Ascending aorta (tissue), 2 donors: Measurements from ENCODE around the gene ARHGEF28. TPM values are rescaled to one million over a fixed set of nuclear protein-coding genes. Genes with fewer than 3 reads are reported as not detected.
A peak's percentile ranks its signal among the peaks of the same experiment; 100 is the strongest.

Source experiments
- DNase-seq, 2 donors: peaks; one replicate each; pipeline ENCODE4 v3.0.0-alpha.2; 2019; ENCODE audit warnings: low spot score in 2 of 2
- H3K27ac ChIP-seq, 2 donors: fragments of 200-600 bp; sonication (generic); one replicate each; pipeline ENCODE4 v1.5.1; 2016 to 2017; ENCODE audit warnings: mild to moderate bottlenecking in 1 of 2
- H3K27me3 ChIP-seq: fragments of 200-600 bp; sonication (generic); one replicate; pipeline ENCODE4 v1.5.1; 2017
- H3K36me3 ChIP-seq, 2 donors: fragments of 200-600 bp; sonication (generic); one replicate each; pipeline ENCODE4 v1.5.1; 2016
- H3K4me1 ChIP-seq, 2 donors: fragments of 200-600 bp; sonication (generic); one replicate each; pipeline ENCODE4 v1.5.1; 2016 to 2017; ENCODE audit warnings: mild to moderate bottlenecking in 1 of 2
- H3K4me3 ChIP-seq, 2 donors: fragments of 200-600 bp; sonication (generic); one replicate each; pipeline ENCODE4 v1.5.1; 2016 to 2017; ENCODE audit warnings: mild to moderate bottlenecking in 1 of 2
- H3K9me3 ChIP-seq, 2 donors: fragments of 200-600 bp; sonication (generic); one replicate each; pipeline ENCODE4 v1.5.1; 2016
- CTCF ChIP-seq, 3 experiments: fragments of 200-600 bp in 2 of 3; fragments of 450-650 bp in 1 of 3; sonication (generic) in 2 of 3; IDR thresholded peaks; one replicate each; pipeline ENCODE4 v1.5.1; 2016 to 2019; ENCODE audit warnings: antibody characterized with exemption in 3 of 3, mild to moderate bottlenecking in 1 of 3, moderate library complexity in 1 of 3
- intact Hi-C: fragments of 100-400 bp; cut with DNase I; formaldehyde crosslinking; loops from one replicate; pipeline ENCODE4 v1.15.1; 2023
- total RNA-seq: library from RNA; depleted of rRNA; stranded (reverse); fragments of >200 nt; gene quantifications from one replicate; pipeline ENCODE4 v1.1.0, GENCODE V29; 2016

Gene ARHGEF28
- total RNA-seq, 1 donor from 2014 or later: 15.1 TPM

GRCh38 chr5:73638344-73639095, 12.5 kb downstream of the ARHGEF28 start:
- Histone ChIP-seq H3K4me1 (peaks cover 0 to 7% of the 10 kb centered on the region in 2 donors), H3K4me3 (no peak overlapping the region), H3K36me3 (no peaks in the 10 kb centered on the region), H3K9me3 (no peaks in the 10 kb centered on the region), H3K27me3 (no peaks in the 10 kb centered on the region), H3K27ac (peak overlapping the region; percentile 42 to 46)
- TF ChIP-seq CTCF (IDR thresholded peaks at IDR 0.05): no peak
- DNase-seq: no peak
- intact Hi-C loops: no loop called here

GRCh38 chr5:73640861-73641320, 14.9 kb downstream of the ARHGEF28 start:
- peaks cover 0 to 7% of the 10 kb centered on the region in 2 donors for H3K4me1 ChIP-seq
- no peak for DNase-seq
- H3K36me3 ChIP-seq: no peaks in the 10 kb centered on the region
- H3K4me3 ChIP-seq: no peak overlapping the region
- H3K9me3 ChIP-seq: no peaks in the 10 kb centered on the region
- TF ChIP-seq CTCF (IDR thresholded peaks at IDR 0.05): no peak
- H3K27ac ChIP-seq: no peak overlapping the region
- intact Hi-C loops: no loop called here
- no peaks in the 10 kb centered on the region for H3K27me3 ChIP-seq

- intact Hi-C loops: no loop called here
- no peak overlapping the region for H3K27ac ChIP-seq
Observed at GRCh38 chr5:73641811-73642210, 15.8 kb downstream of the ARHGEF28 start.

GRCh38 chr5:73642344-73642743, 16.3 kb downstream of the ARHGEF28 start:
- no peak for DNase-seq
- Histone ChIP-seq H3K9me3 (no peaks in the 10 kb centered on the region), H3K27ac (no peak overlapping the region), H3K27me3 (no peaks in the 10 kb centered on the region), H3K4me3 (no peak overlapping the region), H3K36me3 (no peaks in the 10 kb centered on the region), H3K4me1 (peaks cover 0 to 7% of the 10 kb centered on the region in 2 donors)
- intact Hi-C loops: no loop called here
- TF ChIP-seq CTCF (IDR thresholded peaks at IDR 0.05): no peak

More at GRCh38 chr5:73641811-73642210, 15.8 kb downstream of the ARHGEF28 start:
- no peak overlapping the region for H3K4me3 ChIP-seq
- H3K27me3 ChIP-seq: no peaks in the 10 kb centered on the region
- no peaks in the 10 kb centered on the region for H3K9me3 ChIP-seq
- no peak for TF ChIP-seq CTCF (IDR thresholded peaks at IDR 0.05)
- DNase-seq: no peak
- H3K4me1 ChIP-seq: peaks cover 0 to 7% of the 10 kb centered on the region in 2 donors
- H3K36me3 ChIP-seq: no peaks in the 10 kb centered on the region

GRCh38 chr5:73644385-73644963, 18.5 kb downstream of the ARHGEF28 start:
- no peaks in the 10 kb centered on the region for H3K27me3 ChIP-seq
- no peaks in the 10 kb centered on the region for H3K9me3 ChIP-seq
- intact Hi-C loops: no loop called here
- TF ChIP-seq CTCF (IDR thresholded peaks at IDR 0.05): no peak
- peaks cover 0 to 4% of the 10 kb centered on the region in 2 donors for H3K4me1 ChIP-seq
- H3K4me3 ChIP-seq: no peak overlapping the region
- no peak for DNase-seq
- no peak overlapping the region for H3K27ac ChIP-seq
- no peaks in the 10 kb centered on the region for H3K36me3 ChIP-seq
